Smooth muscle cell (in vitro differentiated cells): ENCODE data around the gene GRB10. TPM values are rescaled to one million over a fixed set of nuclear protein-coding genes. Genes with fewer than 3 reads are reported as not detected.

ENCODE experiments used
- DNase-seq: peaks from one replicate; lab custom pipeline; 2025; ENCODE audit not compliant: unreplicated experiment; lab: John Stamatoyannopoulos, UW
- H2AFZ ChIP-seq: fragments of 200-600 bp; sonication (generic); 2 replicates; pipeline ENCODE4 v1.6.0; 2016; ENCODE audit warnings: antibody characterized with exemption, low read depth, mild to moderate bottlenecking
- H3F3A ChIP-seq: fragments of 200-600 bp; sonication (generic); 2 replicates; pipeline ENCODE4 v1.6.0; 2017; ENCODE audit warnings: antibody characterized with exemption, low read depth
- H3K27ac ChIP-seq: fragments of 200-600 bp; sonication (generic); 2 replicates; pipeline ENCODE4 v1.5.1; 2016; ENCODE audit warnings: low read depth, mild to moderate bottlenecking
- H3K27me3 ChIP-seq: fragments of 200-600 bp; sonication (generic); 2 replicates; pipeline ENCODE4 v1.6.1; 2016; ENCODE audit warnings: low read depth, mild to moderate bottlenecking
- H3K36me3 ChIP-seq: fragments of 200-600 bp; sonication (generic); 2 replicates; pipeline ENCODE4 v1.5.1; 2016; ENCODE audit warnings: low read depth
- H3K4me1 ChIP-seq: fragments of 200-600 bp; sonication (generic); 2 replicates; pipeline ENCODE4 v1.5.1; 2016; ENCODE audit warnings: low read depth
- H3K4me2 ChIP-seq: fragments of 200-600 bp; sonication (generic); 2 replicates; pipeline ENCODE4 v1.6.0; 2016; ENCODE audit warnings: mild to moderate bottlenecking
- H3K4me3 ChIP-seq: fragments of 200-600 bp; sonication (generic); 2 replicates; pipeline ENCODE4 v1.5.1; 2016; ENCODE audit warnings: mild to moderate bottlenecking
- H3K79me2 ChIP-seq: fragments of 200-600 bp; sonication (generic); 2 replicates; pipeline ENCODE4 v1.6.0; 2016; ENCODE audit warnings: low read depth, mild to moderate bottlenecking
- H3K9ac ChIP-seq: fragments of 200-600 bp; sonication (generic); 2 replicates; pipeline ENCODE4 v1.6.0; 2016; ENCODE audit warnings: low read depth
- H3K9me3 ChIP-seq: fragments of 200-600 bp; sonication (generic); replicated peaks from 2 replicates; pipeline ENCODE4 v1.5.1; 2016; ENCODE audit warnings: low read depth
- H4K20me1 ChIP-seq: fragments of 200-600 bp; sonication (generic); 2 replicates; pipeline ENCODE4 v1.6.0; 2016; ENCODE audit warnings: low read depth
- WGBS: methylation state at CpG from one replicate; pipeline ENCODE4 v1.1.7; 2016; ENCODE audit warnings: low lambda C conversion rate; 5-methylcytosine and 5-hydroxymethylcytosine counted together
- polyA plus RNA-seq: library from polyadenylated mRNA; unstranded; fragments of >200 nt; fragmentation: Nextera tagmentation; extraction: Ambion mirVana; gene quantifications from 2 replicates; pipeline ENCODE4 v1.2.1, GENCODE V29; 2016
- total RNA-seq: library from RNA; depleted of rRNA; stranded (reverse); fragments of >200 nt; gene quantifications from 2 replicates; pipeline ENCODE4 v1.2.3, GENCODE V29; 2014
- TF ChIP-seq, protein P1 (sequence below): fragments of 200-600 bp; sonication (generic); IDR thresholded peaks from 2 replicates; pipeline ENCODE4 v1.5.1; 2017; ENCODE audit warnings: borderline replicate concordance, mild to moderate bottlenecking, antibody characterized with exemption; ENCODE audit not compliant: insufficient read depth, poor library complexity, severe bottlenecking

The GRB10 gene
- total and polyA plus RNA-seq, 2 experiments from 2014 or later = 18.0 to 20.1 TPM

DNA sequence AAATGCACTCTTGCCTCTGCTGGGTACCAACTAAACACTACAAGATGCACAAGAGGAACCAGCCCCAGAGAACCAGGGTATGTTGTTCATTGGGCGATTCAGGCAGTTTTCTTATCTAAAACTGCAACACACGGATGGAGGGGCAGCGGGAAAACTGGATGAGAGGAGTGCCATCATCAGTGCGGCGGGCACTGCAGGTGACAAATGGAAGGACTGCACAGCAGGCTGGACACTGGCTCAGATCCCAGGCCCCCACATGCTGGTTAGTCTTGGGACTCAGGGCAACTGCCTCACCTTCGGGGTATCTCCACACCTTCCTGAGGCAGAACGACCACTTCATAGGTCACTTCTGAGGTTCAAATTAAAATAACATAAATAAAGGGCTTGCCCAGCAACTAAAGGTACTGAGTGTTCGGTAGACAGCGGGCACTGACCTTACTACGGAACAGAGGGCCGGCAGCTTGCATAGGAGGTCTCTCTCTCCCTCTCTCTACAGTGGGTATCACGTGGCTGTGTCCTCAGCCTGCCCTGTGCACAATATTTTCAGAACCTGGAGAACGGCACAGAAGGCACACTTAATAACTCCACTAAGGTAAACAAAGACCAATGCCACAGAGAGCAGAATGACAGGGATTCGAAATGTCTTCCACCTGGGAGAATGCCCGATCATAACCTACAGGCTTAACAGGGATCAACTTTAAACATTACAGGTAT, 72.1 kb downstream of the GRB10 start:
- no peaks in the 10 kb centered on the region for H3K36me3 ChIP-seq
- H3K27ac ChIP-seq = no peak overlapping the region
- H4K20me1 ChIP-seq = peaks cover 99% of the 10 kb centered on the region
- 98% methylated on average over 15 of the region's 15 CpGs for WGBS
- TF ChIP-seq, protein P1, sequence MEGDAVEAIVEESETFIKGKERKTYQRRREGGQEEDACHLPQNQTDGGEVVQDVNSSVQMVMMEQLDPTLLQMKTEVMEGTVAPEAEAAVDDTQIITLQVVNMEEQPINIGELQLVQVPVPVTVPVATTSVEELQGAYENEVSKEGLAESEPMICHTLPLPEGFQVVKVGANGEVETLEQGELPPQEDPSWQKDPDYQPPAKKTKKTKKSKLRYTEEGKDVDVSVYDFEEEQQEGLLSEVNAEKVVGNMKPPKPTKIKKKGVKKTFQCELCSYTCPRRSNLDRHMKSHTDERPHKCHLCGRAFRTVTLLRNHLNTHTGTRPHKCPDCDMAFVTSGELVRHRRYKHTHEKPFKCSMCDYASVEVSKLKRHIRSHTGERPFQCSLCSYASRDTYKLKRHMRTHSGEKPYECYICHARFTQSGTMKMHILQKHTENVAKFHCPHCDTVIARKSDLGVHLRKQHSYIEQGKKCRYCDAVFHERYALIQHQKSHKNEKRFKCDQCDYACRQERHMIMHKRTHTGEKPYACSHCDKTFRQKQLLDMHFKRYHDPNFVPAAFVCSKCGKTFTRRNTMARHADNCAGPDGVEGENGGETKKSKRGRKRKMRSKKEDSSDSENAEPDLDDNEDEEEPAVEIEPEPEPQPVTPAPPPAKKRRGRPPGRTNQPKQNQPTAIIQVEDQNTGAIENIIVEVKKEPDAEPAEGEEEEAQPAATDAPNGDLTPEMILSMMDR = no peak
- H3K27me3 ChIP-seq = no peaks in the 10 kb centered on the region
- H2AFZ ChIP-seq = no peak overlapping the region
- peaks cover 70% of the 10 kb centered on the region for H3K79me2 ChIP-seq
- H3K9me3 ChIP-seq = no peaks in the 10 kb centered on the region
- peaks cover 7% of the 10 kb centered on the region for H3K4me1 ChIP-seq
- H3K4me2 ChIP-seq = no peak overlapping the region
- H3K4me3 ChIP-seq = no peak overlapping the region
- DNase-seq = no peak
- no peaks in the 10 kb centered on the region for H3F3A ChIP-seq
- no peak overlapping the region for H3K9ac ChIP-seq

DNA sequence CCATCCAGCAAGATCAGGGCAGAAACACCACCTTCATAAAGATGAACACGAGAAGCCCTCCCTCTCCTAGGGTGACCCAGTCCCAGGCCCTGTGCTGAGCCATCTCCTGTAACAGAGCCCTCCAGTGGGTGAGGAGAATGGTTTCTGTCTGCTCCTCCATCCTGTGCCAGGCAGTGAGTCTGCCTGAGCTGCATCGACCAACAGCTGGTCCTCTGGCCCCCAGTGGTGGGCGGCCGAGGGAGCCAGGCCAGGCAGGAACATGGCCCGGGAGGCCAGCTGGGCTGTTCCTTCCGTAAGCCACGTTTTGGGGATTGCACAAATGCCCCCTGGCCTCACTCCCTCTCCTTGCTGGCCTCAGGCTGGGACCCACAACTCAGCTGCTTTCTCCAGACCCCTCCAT, 73.5 kb downstream of the GRB10 start:
- WGBS = 94% methylated on average over 7 of the region's 7 CpGs
- DNase-seq = no peak
- TF ChIP-seq, protein P1 = no peak

DNA sequence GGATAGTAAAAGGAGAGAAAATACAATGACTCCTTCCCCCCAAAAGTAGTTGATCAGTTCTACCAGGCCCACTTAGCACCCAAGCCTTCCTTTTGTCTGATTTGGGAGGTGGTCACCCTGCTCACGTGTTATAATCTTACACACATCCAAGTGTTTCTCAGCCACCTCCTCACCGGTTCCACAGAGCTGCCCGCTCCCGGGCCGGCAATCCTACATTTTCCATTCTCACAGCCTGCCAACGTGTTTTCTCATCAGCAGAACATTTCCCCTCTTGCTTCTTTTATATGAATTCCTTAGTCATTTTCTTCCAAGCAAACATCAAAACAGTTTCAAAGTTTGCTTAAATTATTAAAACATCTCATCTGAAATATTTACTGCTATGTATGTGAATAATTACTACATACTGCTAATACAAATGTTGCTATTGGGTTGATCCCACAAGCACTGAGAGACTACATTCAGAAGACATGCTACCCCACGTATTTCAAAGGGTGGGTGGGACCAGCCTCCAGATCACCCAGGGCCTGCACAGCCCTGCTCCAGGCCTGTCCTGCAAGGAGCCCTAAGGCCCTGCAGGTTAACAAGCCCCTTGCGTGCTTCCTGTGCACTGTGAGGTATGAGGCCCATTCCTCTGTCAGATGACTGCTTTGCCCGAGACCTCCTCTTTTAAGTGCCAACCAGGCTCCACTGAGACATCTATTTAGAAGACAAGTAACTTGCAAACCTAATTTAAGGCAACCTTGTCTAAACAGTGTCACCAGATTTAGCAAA, 75.3 kb downstream of the GRB10 start:
- peaks cover 50% of the 10 kb centered on the region for H3K79me2 ChIP-seq
- H3K4me2 ChIP-seq = no peak overlapping the region
- no peak overlapping the region for H3K9ac ChIP-seq
- no peak overlapping the region for H3K4me3 ChIP-seq
- no peak for DNase-seq
- no peaks in the 10 kb centered on the region for H3F3A ChIP-seq
- H3K36me3 ChIP-seq = no peaks in the 10 kb centered on the region
- peaks cover 93% of the 10 kb centered on the region for H4K20me1 ChIP-seq
- H3K27me3 ChIP-seq = no peaks in the 10 kb centered on the region
- no peaks in the 10 kb centered on the region for H3K9me3 ChIP-seq
- WGBS = 84% methylated on average over 9 of the region's 9 CpGs
- TF ChIP-seq, protein P1 = no peak
- peaks cover 7% of the 10 kb centered on the region for H3K4me1 ChIP-seq
- no peak overlapping the region for H3K27ac ChIP-seq
- no peak overlapping the region for H2AFZ ChIP-seq

More for the DNA sequence above, 73.5 kb downstream of the GRB10 start:
- H3K9me3 ChIP-seq = no peaks in the 10 kb centered on the region
- H3K9ac ChIP-seq = no peak overlapping the region
- H3K4me1 ChIP-seq = peaks cover 7% of the 10 kb centered on the region
- no peak overlapping the region for H3K27ac ChIP-seq
- H3K4me3 ChIP-seq = no peak overlapping the region
- no peaks in the 10 kb centered on the region for H3K36me3 ChIP-seq
- H2AFZ ChIP-seq = no peak overlapping the region
- peaks cover 100% of the 10 kb centered on the region for H4K20me1 ChIP-seq
- no peaks in the 10 kb centered on the region for H3F3A ChIP-seq
- H3K4me2 ChIP-seq = no peak overlapping the region
- H3K27me3 ChIP-seq = no peaks in the 10 kb centered on the region
- H3K79me2 ChIP-seq = peaks cover 63% of the 10 kb centered on the region
